Measurements from ENCODE around the gene LRP3. TPM values are rescaled to one million over a fixed set of nuclear protein-coding genes. Genes with fewer than 3 reads are reported as not detected.
"Not testable (repeated sequence)": the region's sequence is repeated elsewhere in the genome, so short reads cannot be mapped to it uniquely, and the experiment has no call there.

Gene LRP3
- total RNA-seq, 1 experiment from 2014 or later: 29.0 TPM

DNA sequence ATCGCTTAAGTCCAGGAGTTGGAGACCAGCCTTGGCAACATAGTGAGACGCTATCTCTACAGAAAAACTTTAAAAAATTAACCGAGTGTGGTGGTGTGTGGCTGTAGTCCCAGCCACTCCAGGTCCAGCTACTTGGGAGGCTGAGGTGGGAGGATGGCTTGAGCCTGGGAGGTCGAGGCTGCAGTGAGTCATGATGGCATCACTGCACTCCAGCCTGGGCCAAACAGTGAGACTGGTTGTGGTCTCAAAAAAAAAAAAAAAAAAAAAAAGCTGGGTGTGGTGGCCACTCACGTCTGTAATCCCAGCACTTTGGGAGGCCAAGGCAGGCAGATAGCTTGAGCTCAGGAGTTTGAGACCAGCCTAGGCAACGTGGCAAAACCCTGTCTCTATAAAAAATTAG, 28.1 kb upstream of the LRP3 start:
- H3K4me2 ChIP-seq (ENCODE audit: low read length): peak overlapping the region; percentile 47
- intact Hi-C loops (cut with micrococcal nuclease); H4K20me1 ChIP-seq (ENCODE audit: insufficient read depth); H2AFZ ChIP-seq (ENCODE audit: low read depth, low read length, poor library complexity, severe bottlenecking); H3K9ac ChIP-seq (ENCODE audit: low read length); H3K27me3 ChIP-seq (ENCODE audit: insufficient read depth, low read length); H3K27ac ChIP-seq (ENCODE audit: low read depth, low read length); DNase-seq (ENCODE audit: low read depth, low spot score); H3K36me3 ChIP-seq (ENCODE audit: control insufficient read depth in 1 of 2, insufficient read depth in 2 of 2, low read length in 2 of 2); H3K4me1 ChIP-seq (ENCODE audit: control insufficient read depth in 1 of 2, insufficient read depth in 2 of 2, low read length in 2 of 2); H3K79me2 ChIP-seq (ENCODE audit: insufficient read depth, low read length); H3K4me3 ChIP-seq (replicated peaks in 1 of 2; ENCODE audit: low read depth in 1 of 2, low read length in 2 of 2); H3K9me3 ChIP-seq (ENCODE audit: control insufficient read depth in 1 of 2, insufficient read depth in 1 of 2, low read depth in 1 of 2, low read length in 2 of 2); BruUV-seq (replicated peaks); H3K9me2 ChIP-seq (ENCODE audit: insufficient read depth); POLR2A ChIA-PET: not testable (repeated sequence)
- ChIA-PET CTCF (interaction anchor here (0.6 to 2.7 kb wide), 4 partner anchors 18 to 195 kb away, joined by 3 to 11 read pairs (median 4); no protein-coding TSS in a partner anchor), RAD21 (ENCODE audit: low non-redundant PET in 1 of 2, low total read pairs in 2 of 2, uncharacterized antibody in 2 of 2, unreplicated experiment in 2 of 2) (interaction anchor here in 1 of 2 experiments (0.6 kb wide), 1 partner anchor 22 kb away, joined by 3 read pairs; no protein-coding TSS in a partner anchor)
- peak; percentile 62 for TF ChIP-seq FOSL1 (IDR thresholded peaks at IDR 0.05; ENCODE audit: low read depth)
- peak; percentile 53; the same call in 1 of the 2 replicates for ATAC-seq

- POLR2A ChIA-PET: no interaction called here
- TF ChIP-seq SRF (IDR thresholded peaks at IDR 0.05; ENCODE audit: low read depth): no peak
- TF ChIP-seq YY1 (IDR thresholded peaks at IDR 0.05; ENCODE audit: extremely low read depth, insufficient replicate concordance, low read depth, low read length): no peak
- no peak for TF ChIP-seq SP1 (IDR thresholded peaks at IDR 0.05; ENCODE audit: low read depth)
- TF ChIP-seq, protein P1, sequence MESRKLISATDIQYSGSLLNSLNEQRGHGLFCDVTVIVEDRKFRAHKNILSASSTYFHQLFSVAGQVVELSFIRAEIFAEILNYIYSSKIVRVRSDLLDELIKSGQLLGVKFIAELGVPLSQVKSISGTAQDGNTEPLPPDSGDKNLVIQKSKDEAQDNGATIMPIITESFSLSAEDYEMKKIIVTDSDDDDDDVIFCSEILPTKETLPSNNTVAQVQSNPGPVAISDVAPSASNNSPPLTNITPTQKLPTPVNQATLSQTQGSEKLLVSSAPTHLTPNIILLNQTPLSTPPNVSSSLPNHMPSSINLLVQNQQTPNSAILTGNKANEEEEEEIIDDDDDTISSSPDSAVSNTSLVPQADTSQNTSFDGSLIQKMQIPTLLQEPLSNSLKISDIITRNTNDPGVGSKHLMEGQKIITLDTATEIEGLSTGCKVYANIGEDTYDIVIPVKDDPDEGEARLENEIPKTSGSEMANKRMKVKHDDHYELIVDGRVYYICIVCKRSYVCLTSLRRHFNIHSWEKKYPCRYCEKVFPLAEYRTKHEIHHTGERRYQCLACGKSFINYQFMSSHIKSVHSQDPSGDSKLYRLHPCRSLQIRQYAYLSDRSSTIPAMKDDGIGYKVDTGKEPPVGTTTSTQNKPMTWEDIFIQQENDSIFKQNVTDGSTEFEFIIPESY (IDR thresholded peaks at IDR 0.05; ENCODE audit: extremely low read depth, insufficient replicate concordance, low read length): no peak
- TF ChIP-seq EGR1 (IDR thresholded peaks at IDR 0.05; ENCODE audit: low read depth): no peak
- no peak for TF ChIP-seq EZH2 (IDR thresholded peaks at IDR 0.05)
- TF ChIP-seq ELF1 (IDR thresholded peaks at IDR 0.05; ENCODE audit: borderline replicate concordance, low read depth): no peak
- no peak for TF ChIP-seq TCF7L2 (IDR thresholded peaks at IDR 0.05; ENCODE audit: borderline replicate concordance, extremely low read depth, insufficient read depth, insufficient read length)
- no peak for TF ChIP-seq ZNF274 (IDR thresholded peaks at IDR 0.05; ENCODE audit: low read depth, low read length)
- no peak for TF ChIP-seq RAD21 (IDR thresholded peaks at IDR 0.05; ENCODE audit: low read depth)
- no peak for TF ChIP-seq ZFX (IDR thresholded peaks at IDR 0.05)
- no peak for TF ChIP-seq FOSL1 (IDR thresholded peaks at IDR 0.05; ENCODE audit: low read depth)
- H3K9me2 ChIP-seq (ENCODE audit: insufficient read depth): no peaks in the 10 kb centered on the region
Observed at GRCh38 chr19:33167438-33167837, 26.7 kb upstream of the LRP3 start.

More at GRCh38 chr19:33167438-33167837, 26.7 kb upstream of the LRP3 start:
- DNase-seq (ENCODE audit: low read depth, low spot score) (no peak), ATAC-seq (no peak)
- BruUV-seq (replicated peaks): no TSS peak
- CTCF ChIA-PET: interaction anchor here (2.7 kb wide), 1 partner anchor 17 kb away, joined by 11 read pairs; no protein-coding TSS in a partner anchor
- no peaks in the 10 kb centered on the region for H3K79me2 ChIP-seq (ENCODE audit: insufficient read depth, low read length)
- H3K9me3 ChIP-seq (ENCODE audit: control insufficient read depth in 1 of 2, insufficient read depth in 1 of 2, low read depth in 1 of 2, low read length in 2 of 2): no peaks in the 10 kb centered on the region
- no peaks in the 10 kb centered on the region for H3K27me3 ChIP-seq (ENCODE audit: insufficient read depth, low read length)
- no peak overlapping the region for H3K9ac ChIP-seq (ENCODE audit: low read length)
- H3K27ac ChIP-seq (ENCODE audit: low read depth, low read length): no peak overlapping the region
- intact Hi-C loops (cut with micrococcal nuclease): no loop called here
- no peak overlapping the region for H3K4me2 ChIP-seq (ENCODE audit: low read length)
- no peaks in the 10 kb centered on the region for H4K20me1 ChIP-seq (ENCODE audit: insufficient read depth)
- peaks cover 11 to 20% of the 10 kb centered on the region in 2 experiments; a peak in 3 of 4 replicates for H3K4me1 ChIP-seq (ENCODE audit: control insufficient read depth in 1 of 2, insufficient read depth in 2 of 2, low read length in 2 of 2)
- H3K4me3 ChIP-seq (replicated peaks in 1 of 2; ENCODE audit: low read depth in 1 of 2, low read length in 2 of 2): no peak overlapping the region
- no peaks in the 10 kb centered on the region for H3K36me3 ChIP-seq (ENCODE audit: control insufficient read depth in 1 of 2, insufficient read depth in 2 of 2, low read length in 2 of 2)
- H2AFZ ChIP-seq (ENCODE audit: low read depth, low read length, poor library complexity, severe bottlenecking): no peak overlapping the region
- RAD21 ChIA-PET (ENCODE audit: low non-redundant PET in 1 of 2, low total read pairs in 2 of 2, uncharacterized antibody in 2 of 2, unreplicated experiment in 2 of 2): no interaction called here

Measured in HCT116 (cell line).